B cell (primary cell): ENCODE data around the gene PA2G4. TPM values are rescaled to one million over a fixed set of nuclear protein-coding genes. Genes with fewer than 3 reads are reported as not detected.

Experiments used
- ATAC-seq: fragments of 200-7000 bp; cut with Tn5 transposase; one replicate; pipeline ENCODE4 v1.10.0; 2021; ENCODE audit warnings: low read depth, mild to moderate bottlenecking, moderate number of reproducible peaks, moderate library complexity
- CTCF ChIA-PET: fragments of 350-600 bp; sonication (Branson Sonifier 250); formaldehyde crosslinking; loops from one replicate; lab custom pipeline; 2021; ENCODE audit warnings: antibody characterized with exemption, inconsistent platforms; lab: Charles Lee
- POLR2A ChIA-PET: fragments of 350-600 bp; sonication (Branson Sonifier 250); formaldehyde crosslinking; loops from one replicate; lab custom pipeline; 2021; ENCODE audit warnings: antibody characterized with exemption; lab: Charles Lee
- DNase-seq: peaks from one replicate; pipeline ENCODE4 v3.0.0; 2013
- H2AFZ ChIP-seq: 2 replicates; pipeline ENCODE4 v1.6.1; 2012; ENCODE audit warnings: mild to moderate bottlenecking, low read depth, low read length; ENCODE audit not compliant: insufficient read depth, poor library complexity, severe bottlenecking
- H3K27ac ChIP-seq, 2 donors: 1 replicate in 1 of 2; 2 replicates in 1 of 2; pipeline ENCODE4 v1.5.1; 2012 to 2013; ENCODE audit warnings: low read length in 2 of 2, mild to moderate bottlenecking in 2 of 2, moderate library complexity in 1 of 2
- H3K27me3 ChIP-seq, 4 experiments: fragments of 200-600 bp in 1 of 4; sonication (generic) in 1 of 4; replicated peaks in 1 of 4; 1 replicate in 2 of 4; 2 replicates in 2 of 4; pipeline versions ENCODE4 v1.6.1 to v1.7.0; 2013 to 2016; ENCODE audit warnings: low read length in 3 of 4, mild to moderate bottlenecking in 2 of 4, mixed read lengths in 1 of 4, moderate library complexity in 1 of 4; ENCODE audit not compliant: insufficient read depth in 4 of 4, control insufficient read depth in 3 of 4; ENCODE audit errors: control extremely low read depth in 1 of 4
- H3K36me3 ChIP-seq, 2 experiments: replicated peaks in 1 of 2; 1 replicate in 1 of 2; 2 replicates in 1 of 2; pipeline versions ENCODE4 v1.6.1 to v1.7.1; 2013; ENCODE audit warnings: low read length in 1 of 2; ENCODE audit not compliant: insufficient read depth in 2 of 2, control insufficient read depth in 1 of 2; ENCODE audit errors: control extremely low read depth in 1 of 2, extremely low read depth in 1 of 2
- H3K4me1 ChIP-seq, 2 donors: fragments of 200-600 bp in 1 of 2; sonication (generic) in 1 of 2; 1 replicate in 1 of 2; 2 replicates in 1 of 2; pipeline versions ENCODE4 v1.5.1 to v1.6.1; 2013 to 2017; ENCODE audit warnings: low read length in 2 of 2; ENCODE audit not compliant: control insufficient read depth in 2 of 2, insufficient read depth in 2 of 2
- H3K4me2 ChIP-seq: replicated peaks from 2 replicates; pipeline ENCODE3; 2012; ENCODE audit warnings: mild to moderate bottlenecking, low read depth, low read length; ENCODE audit not compliant: poor library complexity, severe bottlenecking
- H3K4me3 ChIP-seq, 5 experiments: fragments of 200-600 bp in 1 of 5; sonication (generic) in 1 of 5; 1 replicate in 3 of 5; 2 replicates in 2 of 5; pipeline versions ENCODE4 v1.5.1 to v1.7.0; 2011 to 2016; ENCODE audit warnings: low read length in 4 of 5, mild to moderate bottlenecking in 4 of 5, low read depth in 2 of 5, control low read depth in 1 of 5, moderate library complexity in 1 of 5; ENCODE audit not compliant: insufficient read depth in 1 of 5; ENCODE audit errors: control extremely low read depth in 1 of 5, extremely low read depth in 1 of 5
- H3K79me2 ChIP-seq: fragments of 200-600 bp; sonication (generic); one replicate; pipeline ENCODE4 v1.6.0; 2016; ENCODE audit warnings: low read length; ENCODE audit not compliant: control insufficient read depth, insufficient read depth
- H3K9ac ChIP-seq: fragments of 200-600 bp; sonication (generic); 2 replicates; pipeline ENCODE4 v1.6.1; 2017; ENCODE audit warnings: mild to moderate bottlenecking, low read length, moderate library complexity
- H3K9me3 ChIP-seq, 3 donors: one replicate each; pipeline versions ENCODE4 v1.6.1 to v1.7.1; 2013; ENCODE audit warnings: low read length in 2 of 3; ENCODE audit not compliant: control insufficient read depth in 2 of 3, insufficient read depth in 1 of 3; ENCODE audit errors: control extremely low read depth in 1 of 3
- H4K20me1 ChIP-seq: 2 replicates; pipeline ENCODE4 v1.6.0; 2012; ENCODE audit warnings: mild to moderate bottlenecking, low read length; ENCODE audit not compliant: insufficient read depth, control insufficient read depth, poor library complexity, severe bottlenecking
- H3K27ac Mint-ChIP-seq: one replicate; pipeline ENCODE4 v1.8.0; 2021; ENCODE audit warnings: mixed read lengths
- H3K27me3 Mint-ChIP-seq: one replicate; pipeline ENCODE4 v1.8.0; 2021; ENCODE audit warnings: mixed read lengths
- H3K4me1 Mint-ChIP-seq: one replicate; pipeline ENCODE4 v1.8.0; 2021; ENCODE audit warnings: mixed read lengths
- H3K4me3 Mint-ChIP-seq: one replicate; pipeline ENCODE4 v1.8.0; 2021; ENCODE audit warnings: mixed read lengths
- H3K9me3 Mint-ChIP-seq: one replicate; pipeline ENCODE4 v1.8.0; 2022; ENCODE audit warnings: mixed read lengths; ENCODE audit not compliant: insufficient read depth
- CTCF ChIP-seq: fragments of 200-600 bp; IDR thresholded peaks from one replicate; pipeline ENCODE4 v1.8.0; 2022; ENCODE audit warnings: antibody characterized with exemption, mild to moderate bottlenecking
- EZH2 ChIP-seq: IDR thresholded peaks from 2 replicates; pipeline ENCODE4 v1.6.1; 2012; ENCODE audit warnings: borderline replicate concordance, low read depth, mild to moderate bottlenecking, moderate library complexity, low read length; ENCODE audit not compliant: insufficient read depth, poor library complexity, severe bottlenecking
- WGBS: methylation state at CpG from one replicate; pipeline ENCODE4 v1.1.5; 2013; ENCODE audit warnings: missing lambda C conversion rate; ENCODE audit not compliant: insufficient coverage; 5-methylcytosine and 5-hydroxymethylcytosine counted together
- intact Hi-C: fragments of 100-400 bp; cut with micrococcal nuclease; formaldehyde crosslinking; loops from one replicate; pipeline ENCODE4 v1.10.0; 2022
- polyA plus RNA-seq: library from polyadenylated mRNA; depleted of rRNA; stranded (reverse); fragments of >200 nt; gene quantifications from 2 replicates; pipeline ENCODE4 v1.2.3, GENCODE V29; 2012
- total RNA-seq, 2 donors: library from RNA; stranded (reverse); fragments of 120-200 nt in 1 of 2; gene quantifications; 1 replicate in 1 of 2; 2 replicates in 1 of 2; pipeline versions ENCODE4 v1.2.3 to v1.2.4, GENCODE V29; 2013 to 2022

Gene PA2G4
- total and polyA plus RNA-seq, 2 donors (not counting 1 experiment from before 2014, with no cell fraction given), result 56.7 to 77.3 TPM

- ChIA-PET POLR2A (no interaction called here), CTCF (no interaction called here)
- no peak for TF ChIP-seq CTCF
- Histone ChIP-seq H4K20me1 (no peaks in the 10 kb centered on the region), H3K4me1 (peaks cover 18 to 22% of the 10 kb centered on the region in 2 donors), H3K27ac (no peak overlapping the region), H3K36me3 (no peaks in the 10 kb centered on the region), H3K4me2 (no peak overlapping the region), H3K4me3 (no peak overlapping the region), H3K79me2 (no peaks in the 10 kb centered on the region), H3K9me3 (peaks cover 0 to 12% (median 0%) of the 10 kb centered on the region in 3 donors), H3K27me3 (peaks cover 0 to 46% (median 17%) of the 10 kb centered on the region in 4 experiments), H3K9ac (no peak overlapping the region), H2AFZ (no peak overlapping the region)
- peaks cover 12% of the 10 kb centered on the region for H3K4me1 Mint-ChIP-seq
- ATAC-seq, result no peak
- intact Hi-C loops, result no loop called here
- H3K4me3 Mint-ChIP-seq, result no peak overlapping the region
- H3K27me3 Mint-ChIP-seq, result peaks cover 23% of the 10 kb centered on the region
- DNase-seq, result no peak
- no CpG with 5 or more reads among the region's 3 CpGs for WGBS
- no peak overlapping the region for H3K27ac Mint-ChIP-seq
- no peaks in the 10 kb centered on the region for H3K9me3 Mint-ChIP-seq
These were observed 21.4 kb upstream of the PA2G4 start for GRCh38 chr12:56082967-56083366.

- no peaks in the 10 kb centered on the region for H3K79me2 ChIP-seq
- DNase-seq (no peak), ATAC-seq (no peak)
- H3K9me3 ChIP-seq, result peaks cover 0 to 9% (median 0%) of the 10 kb centered on the region in 3 donors
- no peaks in the 10 kb centered on the region for H4K20me1 ChIP-seq
- no peak overlapping the region for H3K27ac ChIP-seq
- Mint-ChIP-seq H3K4me3 (no peak overlapping the region), H3K9me3 (no peaks in the 10 kb centered on the region), H3K27me3 (peaks cover 23% of the 10 kb centered on the region), H3K4me1 (peaks cover 4% of the 10 kb centered on the region), H3K27ac (no peak overlapping the region)
- peaks cover 0 to 32% (median 14%) of the 10 kb centered on the region in 4 experiments for H3K27me3 ChIP-seq
- H3K36me3 ChIP-seq, result no peaks in the 10 kb centered on the region
- TF ChIP-seq CTCF (no peak), EZH2 (no peak)
- WGBS, result 91% methylated on average over 14 of the region's 15 CpGs
- no peak overlapping the region for H3K4me2 ChIP-seq
- ChIA-PET POLR2A (interaction anchor here (0.6 kb wide), 2 partner anchors 1633 to 1760 kb away, joined by 3 to 4 read pairs; no protein-coding TSS in a partner anchor), CTCF (interaction anchor here (0.5 kb wide), 1 partner anchor 193 kb away, joined by 4 read pairs; no protein-coding TSS in a partner anchor)
- intact Hi-C loops, result no loop called here
- peaks cover 8 to 12% of the 10 kb centered on the region in 2 donors for H3K4me1 ChIP-seq
- H3K4me3 ChIP-seq, result no peak overlapping the region
- H2AFZ ChIP-seq, result no peak overlapping the region
- H3K9ac ChIP-seq, result no peak overlapping the region
These were observed 19.3 kb upstream of the PA2G4 start for GRCh38 chr12:56084958-56085543.
